Panc1 (cell line): Measurements from ENCODE around the gene RABGAP1L. TPM values are rescaled to one million over a fixed set of nuclear protein-coding genes. Genes with fewer than 3 reads are reported as not detected.

Source experiments
- ATAC-seq: fragments of 200-7000 bp; cut with Tn5 transposase; 2 replicates; pipeline ENCODE4 v1.9.1; 2020; ENCODE audit warnings: mild to moderate bottlenecking, moderate library complexity
- BruUV-seq: library from RNA; stranded (reverse); fragments of 400-500 nt; replicated peaks from 2 replicates; lab custom pipeline; 2021; lab: Mats Ljungman, UMichigan
- CTCF ChIA-PET: fragments of 300-600 bp; sonication (Branson Sonifier 250); formaldehyde crosslinking; loops from one replicate; lab custom pipeline; 2022; ENCODE audit warnings: antibody characterized with exemption; lab: Charles Lee
- POLR2A ChIA-PET: fragments of 300-600 bp; sonication (Branson Sonifier 250); formaldehyde crosslinking; loops from one replicate; lab custom pipeline; 2022; ENCODE audit warnings: antibody characterized with exemption; lab: Charles Lee
- DNase-seq: peaks from one replicate; pipeline ENCODE4 v3.0.0-alpha.2; 2010; ENCODE audit warnings: low read depth, low spot score
- H3K27ac ChIP-seq: 2 replicates; pipeline ENCODE4 v1.5.1; 2011; ENCODE audit warnings: mild to moderate bottlenecking, low read length, inconsistent platforms
- H3K27me3 ChIP-seq: fragments of 200-500 bp; sonication (Bioruptor generic); 2 replicates; pipeline ENCODE4 v1.6.0; 2014; ENCODE audit warnings: low read length, inconsistent platforms; ENCODE audit not compliant: control insufficient read depth, insufficient read depth
- H3K36me3 ChIP-seq: fragments of 200-500 bp; sonication (Bioruptor generic); 2 replicates; pipeline ENCODE4 v1.5.1; 2014; ENCODE audit warnings: inconsistent platforms, mild to moderate bottlenecking, low read length, moderate library complexity; ENCODE audit not compliant: control insufficient read depth, insufficient read depth
- H3K4me1 ChIP-seq: 2 replicates; pipeline ENCODE4 v1.5.1; 2011; ENCODE audit warnings: inconsistent platforms, mild to moderate bottlenecking, low read length, moderate library complexity; ENCODE audit not compliant: control insufficient read depth, insufficient read depth
- H3K4me3 ChIP-seq, 2 experiments: 2 replicates each; pipeline ENCODE4 v1.5.1; 2011 to 2012; ENCODE audit warnings: low read depth in 2 of 2, low read length in 2 of 2, mild to moderate bottlenecking in 2 of 2, inconsistent platforms in 1 of 2, moderate library complexity in 1 of 2
- H3K9me3 ChIP-seq: fragments of 200-500 bp; sonication (Bioruptor generic); 2 replicates; pipeline ENCODE4 v1.5.1; 2014; ENCODE audit warnings: low read depth, mild to moderate bottlenecking, inconsistent platforms, low read length, moderate library complexity; ENCODE audit not compliant: control insufficient read depth, insufficient read depth
- POLR2AphosphoS5 ChIP-seq: IDR thresholded peaks from 2 replicates; pipeline ENCODE4 v1.6.1; 2012; ENCODE audit warnings: mild to moderate bottlenecking, low read depth, low read length, moderate library complexity
- SIN3A ChIP-seq: IDR thresholded peaks from 2 replicates; pipeline ENCODE4 v1.6.1; 2012; ENCODE audit warnings: low read depth, mild to moderate bottlenecking, low read length, moderate library complexity, borderline replicate concordance; ENCODE audit not compliant: insufficient read depth
- TCF7L2 ChIP-seq: IDR thresholded peaks from 2 replicates; pipeline ENCODE4 v1.6.1; 2011; ENCODE audit warnings: mild to moderate bottlenecking, low read depth, low read length, inconsistent platforms
- in situ Hi-C: cut with HindIII; loops from 2 replicates; pipeline ENCODE4 v1.10.0; 2016; ENCODE audit warnings: low sequenced_read_pairs, low pct_unique_long_range_greater_than_20kb
- intact Hi-C: fragments of 100-400 bp; cut with micrococcal nuclease; formaldehyde crosslinking; loops from one replicate; pipeline ENCODE4 v1.10.0; 2022; ENCODE audit not compliant: unreplicated experiment
- total RNA-seq: library from RNA; stranded (reverse); gene quantifications from one replicate; pipeline ENCODE4 v1.2.1, GENCODE V29; 2021; ENCODE audit not compliant: unreplicated experiment
- TF ChIP-seq, protein P1 (sequence below), 2 experiments: IDR thresholded peaks; 2 replicates each; pipeline ENCODE4 v1.6.1; 2011 to 2012; ENCODE audit warnings: low read depth in 2 of 2, control low read depth in 1 of 2, low read length in 1 of 2, mild to moderate bottlenecking in 1 of 2, moderate library complexity in 1 of 2; ENCODE audit not compliant: insufficient read depth in 1 of 2
- TF ChIP-seq, protein P2 (sequence below): fragments of 450-650 bp; IDR thresholded peaks from 2 replicates; pipeline ENCODE4 v1.5.1; 2017; ENCODE audit warnings: mild to moderate bottlenecking

Gene RABGAP1L
- total RNA-seq, 1 experiment from 2014 or later, result 37.0 TPM

DNA sequence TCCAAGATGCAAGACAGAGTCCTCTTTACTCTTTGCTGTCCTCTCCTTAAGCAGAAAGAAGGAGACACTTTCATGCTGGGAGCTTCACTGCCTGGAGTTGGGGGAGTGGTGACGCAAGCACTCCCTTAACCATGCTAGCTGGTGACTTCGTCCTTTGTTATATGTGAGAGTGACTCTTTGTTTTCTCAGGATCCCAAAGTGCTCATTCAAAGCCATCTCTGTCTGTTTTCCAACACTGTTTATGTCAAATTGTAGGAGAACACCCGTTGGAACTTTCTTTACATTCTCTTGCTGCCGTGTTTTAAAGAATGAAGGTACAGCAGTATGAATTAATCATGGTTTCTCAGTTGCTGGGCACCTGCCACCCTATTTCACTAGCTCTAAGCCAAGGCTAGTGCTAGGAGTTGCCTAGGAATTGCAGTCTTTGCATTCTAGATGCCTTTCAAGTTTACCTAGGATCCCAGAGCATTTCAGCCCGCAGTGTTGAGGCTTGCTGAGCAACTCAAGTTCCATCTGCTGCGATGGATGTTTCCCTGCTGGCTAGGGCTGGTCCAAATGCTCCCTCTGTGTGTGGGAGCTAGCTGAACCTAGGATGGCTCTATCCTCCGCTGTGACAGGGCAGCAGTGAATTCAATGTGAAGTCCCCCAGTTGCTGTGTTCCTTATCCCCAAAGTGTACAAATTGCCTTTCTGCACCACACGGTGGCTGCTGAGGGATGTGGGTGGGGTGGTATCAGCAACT, 205.8 kb downstream of the RABGAP1L start:
- no peak for ATAC-seq
- no TSS peak for BruUV-seq
- intact Hi-C loops, result no loop called here
- Histone ChIP-seq H3K4me3 (no peak overlapping the region), H3K27me3 (no peaks in the 10 kb centered on the region), H3K27ac (no peak overlapping the region), H3K4me1 (no peaks in the 10 kb centered on the region), H3K36me3 (no peaks in the 10 kb centered on the region), H3K9me3 (no peaks in the 10 kb centered on the region)
- TF ChIP-seq SIN3A (no peak), POLR2AphosphoS5 (no peak), TCF7L2 (no peak)
- TF ChIP-seq, protein P1, sequence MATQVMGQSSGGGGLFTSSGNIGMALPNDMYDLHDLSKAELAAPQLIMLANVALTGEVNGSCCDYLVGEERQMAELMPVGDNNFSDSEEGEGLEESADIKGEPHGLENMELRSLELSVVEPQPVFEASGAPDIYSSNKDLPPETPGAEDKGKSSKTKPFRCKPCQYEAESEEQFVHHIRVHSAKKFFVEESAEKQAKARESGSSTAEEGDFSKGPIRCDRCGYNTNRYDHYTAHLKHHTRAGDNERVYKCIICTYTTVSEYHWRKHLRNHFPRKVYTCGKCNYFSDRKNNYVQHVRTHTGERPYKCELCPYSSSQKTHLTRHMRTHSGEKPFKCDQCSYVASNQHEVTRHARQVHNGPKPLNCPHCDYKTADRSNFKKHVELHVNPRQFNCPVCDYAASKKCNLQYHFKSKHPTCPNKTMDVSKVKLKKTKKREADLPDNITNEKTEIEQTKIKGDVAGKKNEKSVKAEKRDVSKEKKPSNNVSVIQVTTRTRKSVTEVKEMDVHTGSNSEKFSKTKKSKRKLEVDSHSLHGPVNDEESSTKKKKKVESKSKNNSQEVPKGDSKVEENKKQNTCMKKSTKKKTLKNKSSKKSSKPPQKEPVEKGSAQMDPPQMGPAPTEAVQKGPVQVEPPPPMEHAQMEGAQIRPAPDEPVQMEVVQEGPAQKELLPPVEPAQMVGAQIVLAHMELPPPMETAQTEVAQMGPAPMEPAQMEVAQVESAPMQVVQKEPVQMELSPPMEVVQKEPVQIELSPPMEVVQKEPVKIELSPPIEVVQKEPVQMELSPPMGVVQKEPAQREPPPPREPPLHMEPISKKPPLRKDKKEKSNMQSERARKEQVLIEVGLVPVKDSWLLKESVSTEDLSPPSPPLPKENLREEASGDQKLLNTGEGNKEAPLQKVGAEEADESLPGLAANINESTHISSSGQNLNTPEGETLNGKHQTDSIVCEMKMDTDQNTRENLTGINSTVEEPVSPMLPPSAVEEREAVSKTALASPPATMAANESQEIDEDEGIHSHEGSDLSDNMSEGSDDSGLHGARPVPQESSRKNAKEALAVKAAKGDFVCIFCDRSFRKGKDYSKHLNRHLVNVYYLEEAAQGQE (IDR thresholded peaks at IDR 0.05; ENCODE audit: insufficient read depth in 1 of 2, low read depth in 2 of 2, low read length in 1 of 2), result no peak
- TF ChIP-seq, protein P2, sequence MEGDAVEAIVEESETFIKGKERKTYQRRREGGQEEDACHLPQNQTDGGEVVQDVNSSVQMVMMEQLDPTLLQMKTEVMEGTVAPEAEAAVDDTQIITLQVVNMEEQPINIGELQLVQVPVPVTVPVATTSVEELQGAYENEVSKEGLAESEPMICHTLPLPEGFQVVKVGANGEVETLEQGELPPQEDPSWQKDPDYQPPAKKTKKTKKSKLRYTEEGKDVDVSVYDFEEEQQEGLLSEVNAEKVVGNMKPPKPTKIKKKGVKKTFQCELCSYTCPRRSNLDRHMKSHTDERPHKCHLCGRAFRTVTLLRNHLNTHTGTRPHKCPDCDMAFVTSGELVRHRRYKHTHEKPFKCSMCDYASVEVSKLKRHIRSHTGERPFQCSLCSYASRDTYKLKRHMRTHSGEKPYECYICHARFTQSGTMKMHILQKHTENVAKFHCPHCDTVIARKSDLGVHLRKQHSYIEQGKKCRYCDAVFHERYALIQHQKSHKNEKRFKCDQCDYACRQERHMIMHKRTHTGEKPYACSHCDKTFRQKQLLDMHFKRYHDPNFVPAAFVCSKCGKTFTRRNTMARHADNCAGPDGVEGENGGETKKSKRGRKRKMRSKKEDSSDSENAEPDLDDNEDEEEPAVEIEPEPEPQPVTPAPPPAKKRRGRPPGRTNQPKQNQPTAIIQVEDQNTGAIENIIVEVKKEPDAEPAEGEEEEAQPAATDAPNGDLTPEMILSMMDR, result no peak
- POLR2A ChIA-PET, result no interaction called here
- in situ Hi-C loops, result no loop called here
- CTCF ChIA-PET, result interaction anchor here (0.6 kb wide), 1 partner anchor 395 kb away, joined by 3 read pairs; no protein-coding TSS in a partner anchor
- DNase-seq, result no peak

DNA sequence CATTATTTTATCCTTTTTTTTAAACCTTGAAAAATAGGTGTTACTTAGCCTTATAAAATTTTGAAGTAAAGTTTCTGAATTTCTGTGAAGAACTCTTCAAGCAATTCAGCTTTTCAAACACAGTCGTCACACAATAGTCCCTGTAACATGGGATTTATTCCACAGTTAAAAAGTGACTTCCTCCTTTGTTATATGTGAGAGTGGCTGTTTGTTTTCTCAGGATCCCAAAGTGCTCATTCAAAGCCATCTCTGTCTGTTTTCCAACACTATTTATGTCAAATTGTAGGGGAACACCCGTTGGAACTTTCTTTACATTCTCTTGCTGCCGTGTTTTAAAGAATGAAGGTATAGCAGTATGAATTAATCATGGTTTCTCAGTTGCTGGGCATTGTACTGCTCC, 207.6 kb downstream of the RABGAP1L start:
- no TSS peak for BruUV-seq
- no peak overlapping the region for H3K4me3 ChIP-seq
- intact Hi-C loops, result no loop called here

More for the DNA sequence above, 207.6 kb downstream of the RABGAP1L start:
- POLR2A ChIA-PET, result no interaction called here
- no peaks in the 10 kb centered on the region for H3K4me1 ChIP-seq
- no peaks in the 10 kb centered on the region for H3K36me3 ChIP-seq
- DNase-seq (no peak), ATAC-seq (no peak)
- H3K27me3 ChIP-seq, result no peaks in the 10 kb centered on the region
- in situ Hi-C loops, result no loop called here
- H3K9me3 ChIP-seq, result no peaks in the 10 kb centered on the region
- TF ChIP-seq TCF7L2 (no peak), SIN3A (no peak), POLR2AphosphoS5 (no peak)
- TF ChIP-seq, protein P1 (IDR thresholded peaks at IDR 0.05; ENCODE audit: insufficient read depth in 1 of 2, low read depth in 2 of 2, low read length in 1 of 2), result no peak
- TF ChIP-seq, protein P2, result no peak
- no peak overlapping the region for H3K27ac ChIP-seq
- CTCF ChIA-PET, result no interaction called here
